T47D (cell line): ENCODE measurements around the gene C2orf72.

ENCODE experiments used
- DNase-seq, 2 experiments: peaks; one replicate each; pipeline versions ENCODE4 v3.0.0 to v3.0.0-alpha.2; 2011 to 2012; ENCODE audit warnings: low read depth in 1 of 2, low spot score in 1 of 2
- JUND ChIP-seq: IDR thresholded peaks from 2 replicates; pipeline ENCODE4 v1.6.1; 2012; ENCODE audit warnings: low read depth
- in situ Hi-C: cut with HindIII; loops from 2 replicates; pipeline ENCODE4 v1.10.0; 2016; ENCODE audit warnings: low sequenced_read_pairs, low pct_unique_long_range_greater_than_20kb

C2orf72 gene

GRCh38 chr2:231038483-231039293, 1.4 kb downstream of the C2orf72 start:
- TF ChIP-seq JUND: no peak
- in situ Hi-C loops: no loop called here
- DNase-seq: no peak

GRCh38 chr2:231039294-231039664, 2.0 kb downstream of the C2orf72 start:
- in situ Hi-C loops: no loop called here
- DNase-seq: no peak
- no peak for TF ChIP-seq JUND

- DNase-seq: peak in 1 of 2 experiments; percentile 73
- no peak for TF ChIP-seq JUND
- in situ Hi-C loops: no loop called here
These were observed 2.6 kb downstream of the C2orf72 start for GRCh38 chr2:231039821-231040364.

GRCh38 chr2:231041061-231041689, 3.9 kb downstream of the C2orf72 start:
- in situ Hi-C loops: no loop called here
- DNase-seq: no peak
- TF ChIP-seq JUND: no peak

GRCh38 chr2:231043796-231044195, 6.5 kb downstream of the C2orf72 start:
- in situ Hi-C loops: no loop called here
- DNase-seq: no peak
- no peak for TF ChIP-seq JUND

- in situ Hi-C loops: no loop called here
- DNase-seq: no peak
- TF ChIP-seq JUND: no peak
These were observed 9.6 kb downstream of the C2orf72 start for GRCh38 chr2:231046916-231047273.

- peak in 1 of 2 experiments; percentile 67 for DNase-seq
- in situ Hi-C loops: no loop called here
- TF ChIP-seq JUND: no peak
These were observed 10.1 kb downstream of the C2orf72 start for GRCh38 chr2:231047274-231047922.

- in situ Hi-C loops: no loop called here
- no peak for TF ChIP-seq JUND
- no peak for DNase-seq
These were observed 10.9 kb downstream of the C2orf72 start for GRCh38 chr2:231047923-231048915.

GRCh38 chr2:231049286-231050017, 12.1 kb downstream of the C2orf72 start:
- DNase-seq: no peak
- no peak for TF ChIP-seq JUND
- in situ Hi-C loops: no loop called here

GRCh38 chr2:231050018-231050901, 12.9 kb downstream of the C2orf72 start:
- peak in 1 of 2 experiments; percentile 92 for DNase-seq
- TF ChIP-seq JUND: no peak
- in situ Hi-C loops: no loop called here
